NB4 (cell line): ENCODE measurements around the gene ACOT7.
"Not testable (repeated sequence)": the region's sequence is repeated elsewhere in the genome, so short reads cannot be mapped to it uniquely, and the experiment has no call there.

Experiments used
- DNase-seq: peaks from one replicate; pipeline ENCODE4 v3.0.0; 2010; ENCODE audit warnings: low read depth
- H3K4me3 ChIP-seq: one replicate; pipeline ENCODE4 v1.5.1; 2011; ENCODE audit warnings: mild to moderate bottlenecking, low read depth, low read length, moderate library complexity
- CTCF ChIP-seq: IDR thresholded peaks from one replicate; pipeline ENCODE4 v1.5.1; 2012; ENCODE audit warnings: low read depth, low read length
- MAX ChIP-seq: IDR thresholded peaks from 2 replicates; pipeline ENCODE4 v1.6.1; 2011; ENCODE audit warnings: low read depth, low read length
- MYC ChIP-seq: IDR thresholded peaks from 2 replicates; pipeline ENCODE4 v1.6.1; 2011; ENCODE audit warnings: low read depth, low read length
- POLR2A ChIP-seq: IDR thresholded peaks from 2 replicates; pipeline ENCODE4 v1.6.1; 2011; ENCODE audit warnings: mild to moderate bottlenecking; ENCODE audit not compliant: insufficient read length; ENCODE audit errors: extremely low read depth

ACOT7 gene

GRCh38 chr1:6380037-6380436 is 13.5 kb downstream of the ACOT7 start:
- H3K4me3 ChIP-seq, result no peak overlapping the region
- no peak for DNase-seq
- no peak for TF ChIP-seq CTCF
- TF ChIP-seq MYC, result no peak
- no peak for TF ChIP-seq POLR2A
- TF ChIP-seq MAX, result no peak

- TF ChIP-seq POLR2A (no peak), MAX (no peak), CTCF (peak; percentile 23), MYC (no peak)
- H3K4me3 ChIP-seq, result no peak overlapping the region
- DNase-seq, result peak; percentile 34
These were observed 15.3 kb downstream of the ACOT7 start for GRCh38 chr1:6378096-6378746.

GRCh38 chr1:6373961-6374720 is 19.4 kb downstream of the ACOT7 start:
- TF ChIP-seq MAX, result no peak
- TF ChIP-seq MYC, result no peak
- no peak for TF ChIP-seq POLR2A
- TF ChIP-seq CTCF, result no peak
- H3K4me3 ChIP-seq, result no peak overlapping the region
- DNase-seq, result no peak

- not testable (repeated sequence) for H3K4me3 ChIP-seq, DNase-seq
These were observed 21.3 kb downstream of the ACOT7 start for GRCh38 chr1:6372236-6372635.

GRCh38 chr1:6370006-6370405 is 23.6 kb downstream of the ACOT7 start:
- no peak overlapping the region for H3K4me3 ChIP-seq
- TF ChIP-seq CTCF (no peak), POLR2A (no peak), MAX (no peak), MYC (no peak)
- no peak for DNase-seq

- DNase-seq, result no peak
- TF ChIP-seq POLR2A (no peak), MAX (no peak), MYC (no peak), CTCF (no peak)
- no peak overlapping the region for H3K4me3 ChIP-seq
These were observed 26.1 kb downstream of the ACOT7 start for GRCh38 chr1:6367381-6368012.
